Gastrocnemius medialis (tissue), 4 donors: ENCODE measurements around the gene MACROD2. TPM values are rescaled to one million over a fixed set of nuclear protein-coding genes. Genes with fewer than 3 reads are reported as not detected.

ENCODE experiments used
- ATAC-seq, 2 donors: fragments of 150-250 bp; one replicate each; pipeline ENCODE4 v1.9.1; 2016
- DNase-seq, 2 donors: peaks; one replicate each; pipeline ENCODE4 v3.0.0-alpha.2; 2019
- H3K27ac ChIP-seq, 4 donors: fragments of 200-600 bp; sonication (generic); 1 replicate in 1 of 4; 2 replicates in 3 of 4; pipeline ENCODE4 v1.5.1; 2016 to 2018; ENCODE audit warnings: mild to moderate bottlenecking in 2 of 4, moderate library complexity in 1 of 4
- H3K27me3 ChIP-seq, 3 donors: fragments of 200-600 bp; sonication (generic) in 2 of 3; 1 replicate in 1 of 3; 2 replicates in 2 of 3; pipeline versions ENCODE4 v1.5.1 to v1.6.0; 2016 to 2019; ENCODE audit warnings: mild to moderate bottlenecking in 1 of 3, moderate library complexity in 1 of 3
- H3K36me3 ChIP-seq, 2 donors: fragments of 200-600 bp; sonication (generic) in 1 of 2; one replicate each; pipeline ENCODE4 v1.5.1; 2017 to 2018
- H3K4me1 ChIP-seq, 2 donors: fragments of 200-600 bp; sonication (generic) in 1 of 2; one replicate each; pipeline ENCODE4 v1.5.1; 2016 to 2017; ENCODE audit warnings: mild to moderate bottlenecking in 2 of 2
- H3K4me3 ChIP-seq, 4 donors: fragments of 200-600 bp; sonication (generic) in 3 of 4; 1 replicate in 1 of 4; 2 replicates in 3 of 4; pipeline ENCODE4 v1.5.1; 2016 to 2019; ENCODE audit warnings: mild to moderate bottlenecking in 2 of 4
- H3K9me3 ChIP-seq, 3 donors: fragments of 200-600 bp; sonication (generic) in 2 of 3; 1 replicate in 1 of 3; 2 replicates in 2 of 3; pipeline ENCODE4 v1.5.1; 2016 to 2019
- POLR2A ChIP-seq, 2 donors: fragments of 450-650 bp; IDR thresholded peaks; one replicate each; pipeline ENCODE4 v1.6.1; 2017; ENCODE audit warnings: antibody characterized with exemption in 2 of 2, mild to moderate bottlenecking in 2 of 2, moderate library complexity in 2 of 2
- in situ Hi-C, 4 donors: fragments of 200-750 bp; cut with MboI; loops; one replicate each; pipeline versions ENCODE4 v1.15.0 to v1.8.0; 2017; ENCODE audit warnings: low sequenced_read_pairs in 4 of 4
- intact Hi-C: fragments of 100-400 bp; cut with DNase I; formaldehyde crosslinking; loops from one replicate; pipeline ENCODE4 v1.15.1; 2023; ENCODE audit warnings: low total_unique reads
- total RNA-seq, 4 donors: library from RNA; depleted of rRNA; stranded (reverse); fragments of >200 nt; gene quantifications; one replicate each; pipeline versions ENCODE4 v1.1.0 to v1.2.3, GENCODE V29; 2016
- TF ChIP-seq, protein P1 (sequence below), 5 experiments: fragments of 450-650 bp in 3 of 5; fragments of 200-600 bp in 2 of 5; sonication (generic) in 2 of 5; IDR thresholded peaks in 4 of 5; conservative IDR thresholded peaks in 1 of 5; 1 replicate in 4 of 5; 2 replicates in 1 of 5; pipeline ENCODE4 v1.5.1; 2016 to 2019; ENCODE audit warnings: antibody characterized with exemption in 5 of 5, mild to moderate bottlenecking in 3 of 5, moderate library complexity in 3 of 5

MACROD2 gene
- total RNA-seq, 4 donors from 2014 or later: 1.8 to 10.2 (median 3.6) TPM

DNA sequence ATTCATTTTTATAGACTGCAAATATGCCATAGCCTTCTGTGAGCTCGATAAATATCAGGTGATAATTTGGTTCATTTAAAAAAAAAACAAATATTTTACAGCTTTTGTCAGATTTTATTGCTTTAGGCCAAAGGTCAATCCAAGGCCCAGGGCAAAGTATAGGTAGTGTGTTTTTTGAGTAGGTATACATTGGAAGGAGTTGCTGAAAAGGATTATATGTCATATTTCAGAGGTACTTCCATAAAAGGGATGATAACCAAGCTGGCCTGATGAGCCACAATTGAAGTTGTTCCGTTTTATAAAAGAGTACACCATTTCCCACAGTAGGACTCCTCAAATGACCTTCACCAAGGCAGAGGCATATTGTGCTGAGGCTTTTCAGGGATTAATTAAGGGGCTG lies 794.9 kb downstream of the MACROD2 start:
- Histone ChIP-seq H3K27ac (no peak overlapping the region), H3K27me3 (no peaks in the 10 kb centered on the region), H3K4me3 (no peak overlapping the region), H3K4me1 (no peaks in the 10 kb centered on the region), H3K36me3 (no peaks in the 10 kb centered on the region), H3K9me3 (no peaks in the 10 kb centered on the region)
- DNase-seq (no peak), ATAC-seq (no peak)
- no peak for TF ChIP-seq POLR2A (IDR thresholded peaks at IDR 0.05)
- TF ChIP-seq, protein P1, sequence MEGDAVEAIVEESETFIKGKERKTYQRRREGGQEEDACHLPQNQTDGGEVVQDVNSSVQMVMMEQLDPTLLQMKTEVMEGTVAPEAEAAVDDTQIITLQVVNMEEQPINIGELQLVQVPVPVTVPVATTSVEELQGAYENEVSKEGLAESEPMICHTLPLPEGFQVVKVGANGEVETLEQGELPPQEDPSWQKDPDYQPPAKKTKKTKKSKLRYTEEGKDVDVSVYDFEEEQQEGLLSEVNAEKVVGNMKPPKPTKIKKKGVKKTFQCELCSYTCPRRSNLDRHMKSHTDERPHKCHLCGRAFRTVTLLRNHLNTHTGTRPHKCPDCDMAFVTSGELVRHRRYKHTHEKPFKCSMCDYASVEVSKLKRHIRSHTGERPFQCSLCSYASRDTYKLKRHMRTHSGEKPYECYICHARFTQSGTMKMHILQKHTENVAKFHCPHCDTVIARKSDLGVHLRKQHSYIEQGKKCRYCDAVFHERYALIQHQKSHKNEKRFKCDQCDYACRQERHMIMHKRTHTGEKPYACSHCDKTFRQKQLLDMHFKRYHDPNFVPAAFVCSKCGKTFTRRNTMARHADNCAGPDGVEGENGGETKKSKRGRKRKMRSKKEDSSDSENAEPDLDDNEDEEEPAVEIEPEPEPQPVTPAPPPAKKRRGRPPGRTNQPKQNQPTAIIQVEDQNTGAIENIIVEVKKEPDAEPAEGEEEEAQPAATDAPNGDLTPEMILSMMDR (IDR thresholded peaks at IDR 0.05 in 4 of 5, conservative IDR thresholded peaks at IDR 0.05 in 1 of 5): no peak
- in situ Hi-C loops: no loop called here
- intact Hi-C loops: no loop called here

DNA sequence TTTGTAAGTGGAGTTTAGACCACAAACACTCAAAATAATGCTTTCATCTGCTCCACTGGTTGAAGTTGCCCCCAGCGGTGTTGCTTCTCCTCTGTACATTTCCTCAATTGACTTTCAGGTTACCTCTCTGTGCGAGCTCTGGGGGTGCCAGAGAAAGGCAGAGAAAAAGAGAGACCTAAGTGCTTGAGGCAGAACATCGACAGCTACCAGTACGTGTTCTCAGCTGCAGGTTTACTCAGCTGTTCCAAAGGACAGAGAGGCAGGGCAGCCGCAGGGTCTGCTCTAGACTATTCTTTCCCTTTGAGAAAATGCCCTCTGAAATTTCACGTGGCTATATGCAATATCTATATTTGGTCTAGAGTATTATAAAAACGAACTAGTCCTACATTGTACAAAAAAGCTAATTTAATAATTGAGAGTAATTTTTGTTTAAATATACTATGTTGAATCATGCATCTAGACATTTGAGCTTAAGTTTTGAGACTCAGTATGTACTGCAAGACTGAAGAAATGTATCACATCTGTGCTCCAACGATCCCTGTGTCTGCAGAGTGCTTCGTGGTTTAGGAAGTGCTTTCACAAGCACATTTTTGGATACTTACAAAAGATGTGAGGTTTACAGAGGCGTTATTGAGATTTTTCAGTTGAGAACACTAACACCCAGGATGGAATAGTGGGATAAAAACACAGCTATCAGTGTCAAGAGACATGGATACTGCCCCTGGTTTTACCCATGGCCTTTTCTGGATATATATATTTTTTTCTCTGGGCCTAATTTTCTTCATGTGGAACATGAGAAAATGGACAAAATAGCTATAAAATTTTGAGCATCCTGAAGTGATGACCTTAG lies 795.7 kb downstream of the MACROD2 start:
- intact Hi-C loops: no loop called here
- no peak for TF ChIP-seq POLR2A (IDR thresholded peaks at IDR 0.05)
- TF ChIP-seq, protein P1 (IDR thresholded peaks at IDR 0.05 in 4 of 5, conservative IDR thresholded peaks at IDR 0.05 in 1 of 5): no peak
- Histone ChIP-seq H3K4me1 (no peaks in the 10 kb centered on the region), H3K36me3 (no peaks in the 10 kb centered on the region), H3K27me3 (no peaks in the 10 kb centered on the region), H3K27ac (no peak overlapping the region), H3K9me3 (no peaks in the 10 kb centered on the region), H3K4me3 (no peak overlapping the region)
- DNase-seq (no peak), ATAC-seq (no peak)
- in situ Hi-C loops: no loop called here

DNA sequence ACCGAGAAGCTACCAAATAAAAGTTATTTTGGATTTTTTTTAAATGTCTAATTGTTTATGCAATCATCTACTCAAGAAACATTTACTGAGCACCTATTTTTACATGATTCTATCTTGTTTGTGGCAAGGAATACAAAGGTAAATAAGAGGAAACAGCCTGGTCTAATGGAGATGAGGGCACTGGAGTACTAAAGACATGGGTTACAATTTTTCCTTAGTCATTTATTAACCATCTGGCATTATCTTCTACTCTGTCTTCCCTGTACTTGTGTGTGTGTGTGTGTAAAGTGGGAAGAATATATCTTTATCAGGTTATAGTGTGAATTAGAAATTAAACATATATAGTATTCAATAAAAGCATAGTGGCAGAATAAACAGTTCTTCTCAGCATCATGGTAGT lies 797.6 kb downstream of the MACROD2 start:
- no peaks in the 10 kb centered on the region for H3K36me3 ChIP-seq

GRCh38 chr20:14799545-14800216 lies 804.4 kb downstream of the MACROD2 start:
- TF ChIP-seq POLR2A (IDR thresholded peaks at IDR 0.05): no peak
- TF ChIP-seq, protein P1 (IDR thresholded peaks at IDR 0.05 in 4 of 5, conservative IDR thresholded peaks at IDR 0.05 in 1 of 5): no peak
- ATAC-seq: no peak
- intact Hi-C loops: no loop called here
- H3K4me1 ChIP-seq: no peaks in the 10 kb centered on the region
- no peaks in the 10 kb centered on the region for H3K27me3 ChIP-seq
- H3K36me3 ChIP-seq: no peaks in the 10 kb centered on the region
- H3K9me3 ChIP-seq: no peaks in the 10 kb centered on the region
- H3K27ac ChIP-seq: no peak overlapping the region
- in situ Hi-C loops: no loop called here
- H3K4me3 ChIP-seq: no peak overlapping the region
- no peak for DNase-seq

More for the DNA sequence above, 797.6 kb downstream of the MACROD2 start:
- intact Hi-C loops (no loop called here), in situ Hi-C loops (no loop called here)
- no peaks in the 10 kb centered on the region for H3K27me3 ChIP-seq
- no peak overlapping the region for H3K4me3 ChIP-seq
- no peak for TF ChIP-seq POLR2A (IDR thresholded peaks at IDR 0.05)
- TF ChIP-seq, protein P1 (IDR thresholded peaks at IDR 0.05 in 4 of 5, conservative IDR thresholded peaks at IDR 0.05 in 1 of 5): no peak
- DNase-seq (no peak), ATAC-seq (no peak)
- no peaks in the 10 kb centered on the region for H3K9me3 ChIP-seq
- no peaks in the 10 kb centered on the region for H3K4me1 ChIP-seq
- no peak overlapping the region for H3K27ac ChIP-seq
